ENCODE data around the gene SEMA4G. TPM values are rescaled to one million over a fixed set of nuclear protein-coding genes. Genes with fewer than 3 reads are reported as not detected.

SEMA4G gene
- total and polyA plus RNA-seq, 2 of the 8 experiments (the other 6 are each of a cell fraction or from before 2014, with no cell fraction given): 7.1 to 18.2 TPM

GRCh38 chr10:100965820-100966219 lies 3.5 kb upstream of the SEMA4G start:
- Histone ChIP-seq H3K4ac (replicated peaks; ENCODE audit: insufficient read length, low read depth, low read length) (no peak overlapping the region), H3K23me2 (ENCODE audit: low read depth, low read length) (peaks cover 9% of the 10 kb centered on the region), H2BK120ac (replicated peaks; ENCODE audit: low read depth, low read length) (no peak overlapping the region), H3K79me1 (ENCODE audit: low read depth, low read length) (no peaks in the 10 kb centered on the region), H3K14ac (ENCODE audit: insufficient read length) (no peak overlapping the region), H3K9me3 (ENCODE audit: insufficient read depth in 2 of 2, low read depth in 1 of 2, low read length in 1 of 2) (no peaks in the 10 kb centered on the region), H2AK5ac (ENCODE audit: low read depth, low read length) (no peak overlapping the region), H3K4me2 (ENCODE audit: insufficient read depth in 1 of 2, low read depth in 2 of 2, low read length in 2 of 2) (no peak overlapping the region), H3K4me1 (replicated peaks in 1 of 4; ENCODE audit: control insufficient read depth in 3 of 4, insufficient read depth in 4 of 4, low read length in 3 of 4) (peaks cover 0 to 12% (median 6%) of the 10 kb centered on the region in 4 experiments; a peak in 5 of 7 replicates), H2BK5ac (ENCODE audit: low read depth, low read length) (no peak overlapping the region), H3K27me3 (replicated peaks in 1 of 4; ENCODE audit: control insufficient read depth in 3 of 4, extremely low read depth in 1 of 4, insufficient read depth in 3 of 4, low read length in 3 of 4) (peaks cover 0 to 3% (median 1%) of the 10 kb centered on the region in 4 experiments; a peak in 1 of 7 replicates), H3K79me2 (ENCODE audit: control insufficient read depth in 1 of 2, insufficient read depth in 2 of 2, low read length in 2 of 2) (no peaks in the 10 kb centered on the region), H4K20me1 (replicated peaks in 1 of 2; ENCODE audit: control insufficient read depth in 1 of 2, insufficient read depth in 2 of 2, low read length in 2 of 2) (peaks cover 0 to 3% of the 10 kb centered on the region in 2 experiments), H3K4me3 (ENCODE audit: extremely low read depth in 1 of 4, insufficient read depth in 2 of 4, low read depth in 3 of 4, low read length in 4 of 4) (no peak overlapping the region), H2BK20ac (ENCODE audit: low read length) (no peak overlapping the region), H3K56ac (replicated peaks; ENCODE audit: insufficient read length, low read depth, low read length) (no peak overlapping the region), H2BK15ac (ENCODE audit: low read length) (no peak overlapping the region), H3K36me3 (ENCODE audit: control insufficient read depth in 2 of 4, insufficient read depth in 4 of 4, low read length in 3 of 4) (peaks cover 0 to 11% (median 2%) of the 10 kb centered on the region in 4 experiments; a peak in 1 of 8 replicates), H2BK12ac (ENCODE audit: low read depth, low read length) (no peak overlapping the region), H3K27ac (ENCODE audit: low read depth, low read length) (no peak overlapping the region), H3K9ac (replicated peaks in 1 of 4; ENCODE audit: extremely low read depth in 1 of 4, low read depth in 3 of 4, low read length in 3 of 4) (no peak overlapping the region), H3K18ac (ENCODE audit: extremely low read depth, low read length) (no peak overlapping the region), H4K8ac (ENCODE audit: extremely low read depth, insufficient read depth, low read length) (no peak overlapping the region), H3K23ac (ENCODE audit: insufficient read length) (no peak overlapping the region), H2AFZ (ENCODE audit: low read length) (no peak overlapping the region), H4K5ac (ENCODE audit: insufficient read length, low read depth, low read length) (no peak overlapping the region), H4K91ac (replicated peaks; ENCODE audit: insufficient read length, low read length) (no peak overlapping the region)
- DNase-seq (ENCODE audit: low read depth in 1 of 2, low spot score in 2 of 2): no peak
- FAIRE-seq: no peak
- ChIA-PET CTCF (ENCODE audit: partially characterized antibody) (interaction anchor here (1.1 to 5.4 kb wide), 8 partner anchors 8 to 340 kb away, joined by 3 to 32 read pairs (median 4); no protein-coding TSS in a partner anchor), POLR2A (ENCODE audit: partially characterized antibody) (interaction anchor here (0.7 to 6.0 kb wide), 6 partner anchors 11 to 425 kb away, joined by 3 to 38 read pairs (median 4); no protein-coding TSS in a partner anchor)
- WGBS, 2 experiments (ENCODE audit: extremely low coverage in 1 of 2, insufficient coverage in 1 of 2, insufficient read length in 1 of 2, insufficient replicate concordance in 2 of 2, low coverage in 1 of 2, low lambda C conversion rate in 2 of 2, missing lambda C conversion rate in 1 of 2): 75% methylated on average over 5 of the region's 5 CpGs; no CpG with 5 or more reads in 1 of the 2 experiments
- TF ChIP-seq TCF12 (IDR thresholded peaks at IDR 0.05; ENCODE audit: low read depth, low read length): no peak
- TF ChIP-seq HDAC6 (IDR thresholded peaks at IDR 0.05; ENCODE audit: low read depth, low read length): no peak
- TF ChIP-seq KDM1A (IDR thresholded peaks at IDR 0.05; ENCODE audit: borderline replicate concordance, low read length): no peak
- TF ChIP-seq GTF2F1 (IDR thresholded peaks at IDR 0.05; ENCODE audit: borderline replicate concordance, low read depth, low read length): no peak

Data from H1 (cell line).